ENCODE results near the gene TMPRSS7. TPM values are rescaled to one million over a fixed set of nuclear protein-coding genes. Genes with fewer than 3 reads are reported as not detected.

The TMPRSS7 gene
- total and polyA plus RNA-seq, 7 donors: not detected

GRCh38 chr3:112047264-112047663, 12.7 kb downstream of the TMPRSS7 start:
- TF ChIP-seq, protein P1, sequence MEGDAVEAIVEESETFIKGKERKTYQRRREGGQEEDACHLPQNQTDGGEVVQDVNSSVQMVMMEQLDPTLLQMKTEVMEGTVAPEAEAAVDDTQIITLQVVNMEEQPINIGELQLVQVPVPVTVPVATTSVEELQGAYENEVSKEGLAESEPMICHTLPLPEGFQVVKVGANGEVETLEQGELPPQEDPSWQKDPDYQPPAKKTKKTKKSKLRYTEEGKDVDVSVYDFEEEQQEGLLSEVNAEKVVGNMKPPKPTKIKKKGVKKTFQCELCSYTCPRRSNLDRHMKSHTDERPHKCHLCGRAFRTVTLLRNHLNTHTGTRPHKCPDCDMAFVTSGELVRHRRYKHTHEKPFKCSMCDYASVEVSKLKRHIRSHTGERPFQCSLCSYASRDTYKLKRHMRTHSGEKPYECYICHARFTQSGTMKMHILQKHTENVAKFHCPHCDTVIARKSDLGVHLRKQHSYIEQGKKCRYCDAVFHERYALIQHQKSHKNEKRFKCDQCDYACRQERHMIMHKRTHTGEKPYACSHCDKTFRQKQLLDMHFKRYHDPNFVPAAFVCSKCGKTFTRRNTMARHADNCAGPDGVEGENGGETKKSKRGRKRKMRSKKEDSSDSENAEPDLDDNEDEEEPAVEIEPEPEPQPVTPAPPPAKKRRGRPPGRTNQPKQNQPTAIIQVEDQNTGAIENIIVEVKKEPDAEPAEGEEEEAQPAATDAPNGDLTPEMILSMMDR (IDR thresholded peaks at IDR 0.05): no peak
- DNase-seq (no peak), ATAC-seq (no peak)
- WGBS, 3 donors: 78 to 89% (median 79%) methylated on average over 1 of the region's 1 CpG
- no peaks in the 10 kb centered on the region for H3K9me3 ChIP-seq
- H3K36me3 ChIP-seq (ENCODE audit: insufficient read depth in 1 of 2, low read depth in 1 of 2): no peaks in the 10 kb centered on the region
- intact Hi-C loops (cut with DNase I): no loop called here
- H3K4me3 ChIP-seq: no peak overlapping the region
- no peak overlapping the region for H3K27ac ChIP-seq
- H3K27me3 ChIP-seq (ENCODE audit: insufficient read depth in 3 of 3, low read length in 2 of 3): peaks cover 0 to 5% (median 0%) of the 10 kb centered on the region in 3 donors
- H3K4me1 ChIP-seq: peaks cover 2% of the 10 kb centered on the region

DNA sequence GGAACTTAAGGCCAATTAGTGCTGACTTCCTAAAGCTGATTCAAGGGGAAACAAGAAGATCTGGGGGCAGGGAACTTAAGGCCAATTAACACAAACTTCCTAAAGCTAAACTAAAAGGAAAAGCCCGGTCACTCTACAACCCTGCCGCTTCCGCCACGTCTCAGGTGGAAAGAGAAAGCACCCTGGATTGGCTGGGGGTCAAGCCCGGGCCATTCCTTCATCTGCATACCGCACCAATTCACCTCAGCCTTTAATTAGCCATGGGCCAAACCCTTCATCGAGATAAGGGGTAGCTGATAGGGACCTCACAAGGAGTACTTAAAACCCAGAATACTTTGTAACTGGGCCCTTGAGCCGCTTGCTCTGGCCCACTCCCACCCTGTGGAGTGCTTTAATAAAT, 14.4 kb downstream of the TMPRSS7 start:
- peaks cover under 1% of the 10 kb centered on the region for H3K4me1 ChIP-seq
- no peak for DNase-seq
- no peak overlapping the region for H3K4me3 ChIP-seq
- no peak overlapping the region for H3K27ac ChIP-seq
- H3K9me3 ChIP-seq: no peaks in the 10 kb centered on the region
- TF ChIP-seq, protein P1 (IDR thresholded peaks at IDR 0.05): no peak
- H3K36me3 ChIP-seq (ENCODE audit: insufficient read depth in 1 of 2, low read depth in 1 of 2): no peaks in the 10 kb centered on the region
- 49 to 55% (median 51%) methylated on average over 8 of the region's 8 CpGs for WGBS, 3 donors
- no peak for ATAC-seq
- intact Hi-C loops (cut with DNase I): no loop called here
- H3K27me3 ChIP-seq (ENCODE audit: insufficient read depth in 3 of 3, low read length in 2 of 3): peaks cover 0 to 5% (median 0%) of the 10 kb centered on the region in 3 donors

DNA sequence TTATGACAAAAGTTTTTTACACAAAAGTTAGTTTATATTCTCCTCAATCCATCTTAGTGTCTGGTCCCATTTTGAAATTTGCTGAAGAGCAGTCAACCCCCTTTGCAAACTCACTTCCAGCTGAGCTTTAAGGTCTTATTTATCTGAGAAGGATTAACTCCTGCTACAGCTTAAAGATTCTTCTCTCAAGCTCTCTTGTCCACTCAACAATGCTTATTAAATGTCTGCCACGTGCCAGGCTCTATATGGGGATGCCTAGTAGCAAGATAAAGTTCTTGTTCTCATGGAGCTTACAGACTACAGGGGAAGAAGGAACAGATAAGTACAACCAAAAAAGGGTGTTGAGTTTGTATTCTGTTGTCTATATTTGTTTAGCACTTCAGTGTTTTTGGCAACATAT, 18.7 kb downstream of the TMPRSS7 start:
- WGBS, 3 donors: 27 to 31% (median 29%) methylated on average over 1 of the region's 1 CpG
- DNase-seq (no peak), ATAC-seq (no peak)
- H3K27ac ChIP-seq: no peak overlapping the region
- intact Hi-C loops (cut with DNase I): no loop called here
- TF ChIP-seq, protein P1 (IDR thresholded peaks at IDR 0.05): no peak
- H3K9me3 ChIP-seq: no peaks in the 10 kb centered on the region
- H3K36me3 ChIP-seq (ENCODE audit: insufficient read depth in 1 of 2, low read depth in 1 of 2): no peaks in the 10 kb centered on the region
- no peak overlapping the region for H3K4me3 ChIP-seq
- H3K27me3 ChIP-seq (ENCODE audit: insufficient read depth in 3 of 3, low read length in 2 of 3): peaks cover 0 to 5% (median 0%) of the 10 kb centered on the region in 3 donors
- no peaks in the 10 kb centered on the region for H3K4me1 ChIP-seq

GRCh38 chr3:112056451-112056929, 22.0 kb downstream of the TMPRSS7 start:
- H3K36me3 ChIP-seq (ENCODE audit: insufficient read depth in 1 of 2, low read depth in 1 of 2): no peaks in the 10 kb centered on the region
- no peak overlapping the region for H3K27ac ChIP-seq
- ATAC-seq (no peak), DNase-seq (no peak)
- TF ChIP-seq, protein P1 (IDR thresholded peaks at IDR 0.05): no peak
- WGBS, 3 donors: 78 to 85% (median 80%) methylated on average over 6 of the region's 6 CpGs
- H3K4me3 ChIP-seq: no peak overlapping the region
- no peaks in the 10 kb centered on the region for H3K27me3 ChIP-seq (ENCODE audit: insufficient read depth in 3 of 3, low read length in 2 of 3)
- intact Hi-C loops (cut with DNase I): no loop called here
- H3K4me1 ChIP-seq: no peaks in the 10 kb centered on the region
- no peaks in the 10 kb centered on the region for H3K9me3 ChIP-seq

DNA sequence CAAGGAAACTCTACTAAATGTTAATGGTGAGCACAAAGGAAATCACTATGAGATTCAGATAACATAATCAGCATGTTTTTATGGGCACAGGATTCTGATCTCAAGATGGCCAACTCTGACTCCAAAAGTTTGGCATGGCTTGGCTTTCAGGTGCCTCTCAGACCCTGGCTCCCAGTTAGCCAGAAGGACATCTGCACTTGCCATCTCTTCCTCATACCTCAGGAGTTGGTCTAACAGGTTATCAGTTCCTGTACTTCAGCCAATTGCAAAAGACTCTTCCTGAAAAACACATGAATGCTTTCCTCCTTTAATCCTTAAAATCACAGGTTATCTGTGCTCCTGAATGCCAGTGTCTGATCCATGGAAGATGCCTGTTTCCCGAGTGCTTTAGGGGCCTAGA, 25.0 kb downstream of the TMPRSS7 start:
- Histone ChIP-seq H3K4me1 (no peaks in the 10 kb centered on the region), H3K27me3 (ENCODE audit: insufficient read depth in 3 of 3, low read length in 2 of 3) (no peaks in the 10 kb centered on the region), H3K27ac (no peak overlapping the region), H3K9me3 (no peaks in the 10 kb centered on the region), H3K36me3 (ENCODE audit: insufficient read depth in 1 of 2, low read depth in 1 of 2) (no peaks in the 10 kb centered on the region), H3K4me3 (no peak overlapping the region)
- WGBS, 3 donors: 77 to 91% (median 84%) methylated on average over 1 of the region's 1 CpG
- no peak for DNase-seq
- TF ChIP-seq, protein P1 (IDR thresholded peaks at IDR 0.05): no peak
- intact Hi-C loops (cut with DNase I): no loop called here
- no peak for ATAC-seq

Data from psoas muscle (tissue), 8 donors.